ENCODE data around the gene CLIC3.
A peak's percentile ranks its signal among the peaks of the same experiment; 100 is the strongest.

The CLIC3 gene

GRCh38 chr9:136996361-136997292 lies at the start of gene CLIC3:
Gene CLIC3 (minus strand): TSS chr9:136996568. CDS start chr9:136996543, 25 bp downstream.
- TF ChIP-seq TSHZ2 (CRISPR knock-in tag; IDR thresholded peaks at IDR 0.05) (no peak), ZNF565 (CRISPR knock-in tag; conservative IDR thresholded peaks at IDR 0.05; ENCODE audit: low read depth) (no peak), TOX (CRISPR knock-in tag; IDR thresholded peaks at IDR 0.05; ENCODE audit: borderline replicate concordance) (no peak), ARNTL (CRISPR knock-in tag; IDR thresholded peaks at IDR 0.05; ENCODE audit: borderline replicate concordance, low read depth) (no peak), BACH2 (CRISPR knock-in tag; IDR thresholded peaks at IDR 0.05; ENCODE audit: borderline replicate concordance) (no peak), POU6F1 (CRISPR knock-in tag; IDR thresholded peaks at IDR 0.05; ENCODE audit: borderline replicate concordance, low read depth) (no peak), CSDC2 (CRISPR knock-in tag; IDR thresholded peaks at IDR 0.05) (no peak), TCF4 (CRISPR knock-in tag; IDR thresholded peaks at IDR 0.05; ENCODE audit: borderline replicate concordance) (no peak), ESRRG (CRISPR knock-in tag; IDR thresholded peaks at IDR 0.05) (no peak), ZNF8 (CRISPR knock-in tag; IDR thresholded peaks at IDR 0.05) (no peak), ZFP30 (CRISPR knock-in tag; IDR thresholded peaks at IDR 0.05) (no peak), ZC3H10 (CRISPR knock-in tag; IDR thresholded peaks at IDR 0.05) (no peak), RARB (CRISPR knock-in tag; IDR thresholded peaks at IDR 0.05) (no peak), PATZ1 (CRISPR knock-in tag; IDR thresholded peaks at IDR 0.05; ENCODE audit: borderline replicate concordance) (no peak), PPARA (CRISPR knock-in tag; IDR thresholded peaks at IDR 0.05; ENCODE audit: borderline replicate concordance) (no peak), SNAI2 (CRISPR knock-in tag; IDR thresholded peaks at IDR 0.05) (no peak), CREB5 (CRISPR knock-in tag; IDR thresholded peaks at IDR 0.05; ENCODE audit: low read depth) (no peak), GLIS3 (CRISPR knock-in tag; IDR thresholded peaks at IDR 0.05) (no peak), ZFP3 (CRISPR knock-in tag; IDR thresholded peaks at IDR 0.05) (no peak), ISL1 (CRISPR knock-in tag; IDR thresholded peaks at IDR 0.05) (no peak)
- ATAC-seq = peak; percentile 32

- ATAC-seq = peak; percentile 58
- no peak for TF ChIP-seq BACH2 (CRISPR knock-in tag; IDR thresholded peaks at IDR 0.05; ENCODE audit: borderline replicate concordance)
- no peak for TF ChIP-seq ESRRG (CRISPR knock-in tag; IDR thresholded peaks at IDR 0.05)
Observed at GRCh38 chr9:137045294-137046087, 49.1 kb upstream of the CLIC3 start.

- no peak for TF ChIP-seq ZC3H10 (CRISPR knock-in tag; IDR thresholded peaks at IDR 0.05)
- TF ChIP-seq ESRRG (CRISPR knock-in tag; IDR thresholded peaks at IDR 0.05) = no peak
- no peak for TF ChIP-seq PPARA (CRISPR knock-in tag; IDR thresholded peaks at IDR 0.05; ENCODE audit: borderline replicate concordance)
- TF ChIP-seq POU6F1 (CRISPR knock-in tag; IDR thresholded peaks at IDR 0.05; ENCODE audit: borderline replicate concordance, low read depth) = no peak
- TF ChIP-seq ZFP30 (CRISPR knock-in tag; IDR thresholded peaks at IDR 0.05) = no peak
- ATAC-seq = 0 out of 3 replicates have a peak, but pooled peaks have one; percentile 2
Observed at GRCh38 chr9:137044502-137045177, 48.3 kb upstream of the CLIC3 start.
